ENCODE measurements around the gene MAML2.
"Not testable (repeated sequence)": the region's sequence is repeated elsewhere in the genome, so short reads cannot be mapped to it uniquely, and the experiment has no call there.

MAML2 gene

GRCh38 chr11:96288915-96289314 is 54.1 kb downstream of the MAML2 start:
- no peak for DNase-seq

- no peak for DNase-seq
These were observed 55.1 kb downstream of the MAML2 start for GRCh38 chr11:96287822-96288439.

GRCh38 chr11:96285985-96286384 is 57.0 kb downstream of the MAML2 start:
- not testable (repeated sequence) for DNase-seq

- no peak for DNase-seq
These were observed 58.1 kb downstream of the MAML2 start for GRCh38 chr11:96284917-96285316.

GRCh38 chr11:96284401-96284800 is 58.6 kb downstream of the MAML2 start:
- no peak for DNase-seq

- DNase-seq, result no peak
These were observed 60.3 kb downstream of the MAML2 start for GRCh38 chr11:96282625-96283220.

- DNase-seq, result no peak
These were observed 62.6 kb downstream of the MAML2 start for GRCh38 chr11:96280444-96280843.

- no peak for DNase-seq
These were observed 63.1 kb downstream of the MAML2 start for GRCh38 chr11:96279896-96280290.

GRCh38 chr11:96279018-96279895 is 63.7 kb downstream of the MAML2 start:
- no peak for DNase-seq

- no peak for DNase-seq
These were observed 64.7 kb downstream of the MAML2 start for GRCh38 chr11:96278039-96278897.

- no peak for DNase-seq
These were observed 65.3 kb downstream of the MAML2 start for GRCh38 chr11:96277696-96278038.

GRCh38 chr11:96276836-96277235 is 66.2 kb downstream of the MAML2 start:
- no peak for DNase-seq

GRCh38 chr11:96275801-96276594 is 67.0 kb downstream of the MAML2 start:
- no peak for DNase-seq

- no peak for DNase-seq
These were observed 69.5 kb downstream of the MAML2 start for GRCh38 chr11:96273507-96273906.

GRCh38 chr11:96272529-96273222 is 70.3 kb downstream of the MAML2 start:
- no peak for DNase-seq

GRCh38 chr11:96271777-96272176 is 71.2 kb downstream of the MAML2 start:
- no peak for DNase-seq

- not testable (repeated sequence) for DNase-seq
These were observed 71.6 kb downstream of the MAML2 start for GRCh38 chr11:96271352-96271751.

GRCh38 chr11:96268527-96268926 is 74.5 kb downstream of the MAML2 start:
- not testable (repeated sequence) for DNase-seq

GRCh38 chr11:96267496-96268032 is 75.4 kb downstream of the MAML2 start:
- DNase-seq, result no peak

- DNase-seq, result no peak
These were observed 75.9 kb downstream of the MAML2 start for GRCh38 chr11:96267001-96267495.

GRCh38 chr11:96265972-96266371 is 77.0 kb downstream of the MAML2 start:
- no peak for DNase-seq
